GM13976 (cell line): ENCODE data around the gene ZC3H18.

ENCODE experiments used
- DNase-seq: peaks from one replicate; pipeline ENCODE4 v3.0.0; 2012; ENCODE audit warnings: low spot score
- CTCF ChIP-seq: IDR thresholded peaks from 2 replicates; pipeline ENCODE4 v1.5.1; 2012; ENCODE audit warnings: borderline replicate concordance, mild to moderate bottlenecking; ENCODE audit not compliant: insufficient read depth; ENCODE audit errors: extremely low read depth, missing control alignments, control extremely low read depth
- in situ Hi-C: fragments of 300-500 bp; cut with MboI; formaldehyde crosslinking; loops from one replicate; pipeline ENCODE4 v1.12.0; 2022; ENCODE audit warnings: low sequenced_read_pairs, mixed read lengths, inconsistent platforms; ENCODE audit not compliant: unreplicated experiment

ZC3H18 gene

GRCh38 chr16:88569985-88570690 lies at the start of gene ZC3H18:
Gene ZC3H18 (plus strand): TSS chr16:88570403. CDS start chr16:88577124, 6,721 bp downstream.
- peak; percentile 100 for DNase-seq
- in situ Hi-C loops, result loop anchor here (25.0 kb wide), 1 partner anchor 383 kb away; no protein-coding TSS in a partner anchor
- TF ChIP-seq CTCF, result no peak

- in situ Hi-C loops, result no loop called here
- DNase-seq, result no peak
- no peak for TF ChIP-seq CTCF
Measured at GRCh38 chr16:88521674-88522073, 48.5 kb upstream of the ZC3H18 start.

GRCh38 chr16:88522276-88522949 lies 47.8 kb upstream of the ZC3H18 start:
- TF ChIP-seq CTCF, result no peak
- in situ Hi-C loops, result no loop called here
- no peak for DNase-seq

GRCh38 chr16:88523309-88524161 lies 46.7 kb upstream of the ZC3H18 start:
- no peak for DNase-seq
- TF ChIP-seq CTCF, result no peak
- in situ Hi-C loops, result no loop called here

GRCh38 chr16:88524274-88524972 lies 45.8 kb upstream of the ZC3H18 start:
- DNase-seq, result no peak
- TF ChIP-seq CTCF, result no peak
- in situ Hi-C loops, result no loop called here

- in situ Hi-C loops, result loop anchor here (25.0 kb wide), 1 partner anchor 88 kb away; no protein-coding TSS in a partner anchor
- no peak for TF ChIP-seq CTCF
- DNase-seq, result no peak
Measured at GRCh38 chr16:88524973-88525662, 45.1 kb upstream of the ZC3H18 start.
